HEK293 (cell line): ENCODE results near the gene HOXA6.

ENCODE experiments used
- CTCF ChIA-PET: fragments of 350-600 bp; formaldehyde crosslinking; extraction: SDS; loops from one replicate; lab custom pipeline; 2021; ENCODE audit warnings: antibody characterized with exemption; lab: Yijun Ruan, JAX
- POLR2A ChIA-PET: fragments of 300-600 bp; formaldehyde crosslinking; extraction: SDS; loops from one replicate; lab custom pipeline; 2020; ENCODE audit warnings: antibody characterized with exemption, inconsistent platforms; lab: Yijun Ruan, JAX
- H3K27ac ChIP-seq: fragments of 200-500 bp; sonication (Bioruptor generic); 2 replicates; pipeline ENCODE4 v1.5.1; 2014; ENCODE audit warnings: low read depth, low read length, control low read depth, inconsistent platforms; ENCODE audit errors: extremely low read depth
- H3K36me3 ChIP-seq, 2 experiments: fragments of 200-500 bp in 1 of 2; sonication (Bioruptor generic) in 1 of 2; 1 replicate in 1 of 2; 2 replicates in 1 of 2; pipeline ENCODE4 v1.5.1; 2014 to 2017; ENCODE audit warnings: inconsistent platforms in 2 of 2, low read length in 2 of 2; ENCODE audit not compliant: control insufficient read depth in 2 of 2, insufficient read depth in 1 of 2
- H3K4me1 ChIP-seq: fragments of 200-500 bp; sonication (Bioruptor generic); 2 replicates; pipeline ENCODE4 v1.5.1; 2014; ENCODE audit warnings: mild to moderate bottlenecking, low read length, inconsistent platforms; ENCODE audit not compliant: control insufficient read depth, insufficient read depth
- H3K4me3 ChIP-seq: 2 replicates; pipeline ENCODE4 v1.5.1; 2011; ENCODE audit warnings: low read depth, mild to moderate bottlenecking, control low read depth, low read length, moderate library complexity
- H3K9me3 ChIP-seq: fragments of 200-500 bp; sonication (Bioruptor generic); 2 replicates; pipeline ENCODE4 v1.5.1; 2014; ENCODE audit warnings: low read depth, low read length, inconsistent platforms; ENCODE audit not compliant: control insufficient read depth, insufficient read depth
- GLIS1 ChIP-seq: fragments of 450-650 bp; formaldehyde crosslinking; IDR thresholded peaks from 2 replicates; pipeline ENCODE4 v1.5.1; 2016; ENCODE audit warnings: missing biosample characterization, missing genetic modification characterization
- GLIS2 ChIP-seq: fragments of 450-650 bp; formaldehyde crosslinking; IDR thresholded peaks from 2 replicates; pipeline ENCODE4 v1.5.1; 2016; ENCODE audit warnings: missing biosample characterization, missing genetic modification characterization
- IKZF3 ChIP-seq: fragments of 450-650 bp; IDR thresholded peaks from 2 replicates; pipeline ENCODE4 v1.5.0; 2018; ENCODE audit warnings: missing biosample characterization, mild to moderate bottlenecking, missing genetic modification characterization, moderate library complexity
- KLF1 ChIP-seq: fragments of 450-650 bp; formaldehyde crosslinking; IDR thresholded peaks from 2 replicates; pipeline ENCODE4 v1.5.1; 2016; ENCODE audit warnings: missing biosample characterization, missing genetic modification characterization
- KLF17 ChIP-seq: fragments of 450-650 bp; formaldehyde crosslinking; IDR thresholded peaks from 2 replicates; pipeline ENCODE4 v1.5.1; 2016; ENCODE audit warnings: missing biosample characterization, missing genetic modification characterization
- OSR2 ChIP-seq: fragments of 450-650 bp; formaldehyde crosslinking; IDR thresholded peaks from 2 replicates; pipeline ENCODE4 v1.5.1; 2016; ENCODE audit warnings: missing biosample characterization, missing genetic modification characterization
- SP2 ChIP-seq: fragments of 450-650 bp; formaldehyde crosslinking; IDR thresholded peaks from 2 replicates; pipeline ENCODE4 v1.5.1; 2016; ENCODE audit warnings: missing biosample characterization, missing genetic modification characterization
- YY2 ChIP-seq: fragments of 450-650 bp; formaldehyde crosslinking; IDR thresholded peaks from 2 replicates; pipeline ENCODE4 v1.5.1; 2016; ENCODE audit warnings: missing biosample characterization, missing genetic modification characterization
- ZBTB17 ChIP-seq: fragments of 450-650 bp; formaldehyde crosslinking; IDR thresholded peaks from 2 replicates; pipeline ENCODE4 v1.5.1; 2016; ENCODE audit warnings: missing biosample characterization, missing genetic modification characterization
- ZBTB7A ChIP-seq: fragments of 450-650 bp; formaldehyde crosslinking; IDR thresholded peaks from 2 replicates; pipeline ENCODE4 v1.5.1; 2016; ENCODE audit warnings: low read depth, missing biosample characterization, missing genetic modification characterization
- ZFP37 ChIP-seq: fragments of 450-650 bp; formaldehyde crosslinking; IDR thresholded peaks from 2 replicates; pipeline ENCODE4 v1.5.1; 2016; ENCODE audit warnings: missing biosample characterization, missing genetic modification characterization
- ZNF10 ChIP-seq: fragments of 450-650 bp; formaldehyde crosslinking; IDR thresholded peaks from 2 replicates; pipeline ENCODE4 v1.5.1; 2017; ENCODE audit warnings: missing biosample characterization, missing genetic modification characterization
- ZNF174 ChIP-seq: fragments of 450-650 bp; formaldehyde crosslinking; IDR thresholded peaks from 2 replicates; pipeline ENCODE4 v1.5.0; 2017; ENCODE audit warnings: missing biosample characterization, mild to moderate bottlenecking, missing genetic modification characterization
- ZNF175 ChIP-seq: fragments of 450-650 bp; formaldehyde crosslinking; IDR thresholded peaks from 2 replicates; pipeline ENCODE4 v1.5.1; 2016; ENCODE audit warnings: missing biosample characterization, missing genetic modification characterization
- ZNF184 ChIP-seq: fragments of 450-650 bp; IDR thresholded peaks from 2 replicates; pipeline ENCODE4 v1.5.1; 2018; ENCODE audit warnings: missing biosample characterization, mild to moderate bottlenecking, missing genetic modification characterization
- ZNF335 ChIP-seq: fragments of 450-650 bp; formaldehyde crosslinking; conservative IDR thresholded peaks from 2 replicates; pipeline ENCODE4 v1.5.1; 2016; ENCODE audit warnings: missing biosample characterization, missing genetic modification characterization
- ZNF610 ChIP-seq: fragments of 450-650 bp; formaldehyde crosslinking; IDR thresholded peaks from 2 replicates; pipeline ENCODE4 v1.5.1; 2016; ENCODE audit warnings: missing biosample characterization, missing genetic modification characterization, borderline replicate concordance
- ZNF626 ChIP-seq: fragments of 450-650 bp; sonication (Bioruptor Pico); formaldehyde crosslinking; IDR thresholded peaks from 2 replicates; pipeline ENCODE4 v1.5.1; 2018; ENCODE audit warnings: missing biosample characterization, missing genetic modification characterization, inconsistent platforms
- ZNF837 ChIP-seq: fragments of 450-650 bp; formaldehyde crosslinking; IDR thresholded peaks from 2 replicates; pipeline ENCODE4 v1.5.1; 2016; ENCODE audit warnings: missing biosample characterization, missing genetic modification characterization
- TF ChIP-seq, protein P1 (sequence below): fragments of 450-650 bp; formaldehyde crosslinking; IDR thresholded peaks from 2 replicates; pipeline ENCODE4 v1.5.1; 2017; ENCODE audit warnings: missing biosample characterization, missing genetic modification characterization
- TF ChIP-seq, protein P2 (sequence below): fragments of 450-650 bp; formaldehyde crosslinking; IDR thresholded peaks from 2 replicates; pipeline ENCODE4 v1.5.1; 2016; ENCODE audit warnings: missing biosample characterization, missing genetic modification characterization, borderline replicate concordance
- TF ChIP-seq, protein P3 (sequence below): fragments of 450-650 bp; formaldehyde crosslinking; optimal IDR thresholded peaks from 2 replicates; pipeline ENCODE3; 2016; ENCODE audit warnings: missing biosample characterization, mild to moderate bottlenecking, missing genetic modification characterization

Gene HOXA6

GRCh38 chr7:27098578-27099451 lies 48.8 kb downstream of the HOXA6 start (continued):
- no peak for TF ChIP-seq ZNF626
- TF ChIP-seq ZNF10 (tag by site-specific recombination) = no peak
- TF ChIP-seq YY2 (tag by site-specific recombination) = no peak
- 0 out of 2 replicates have a peak, but pooled peaks have one; percentile 62 for TF ChIP-seq KLF17 (tag by site-specific recombination)
- TF ChIP-seq KLF1 (tag by site-specific recombination) = peak; percentile 45
- TF ChIP-seq ZBTB7A (tag by site-specific recombination) = no peak
- TF ChIP-seq ZNF610 = no peak
- TF ChIP-seq ZNF174 = no peak
- TF ChIP-seq GLIS1 (tag by site-specific recombination) = no peak; the same call in 1 of the 2 replicates

- peak; percentile 29; the same call in 1 of the 2 replicates for TF ChIP-seq SP2
- peak; percentile 59; the same call in 1 of the 2 replicates for TF ChIP-seq ZFP37
- TF ChIP-seq ZNF175 (tag by site-specific recombination) = no peak
- peak; percentile 42; the same call in 1 of the 2 replicates for TF ChIP-seq IKZF3 (tag by site-specific recombination)
- TF ChIP-seq, protein P1, sequence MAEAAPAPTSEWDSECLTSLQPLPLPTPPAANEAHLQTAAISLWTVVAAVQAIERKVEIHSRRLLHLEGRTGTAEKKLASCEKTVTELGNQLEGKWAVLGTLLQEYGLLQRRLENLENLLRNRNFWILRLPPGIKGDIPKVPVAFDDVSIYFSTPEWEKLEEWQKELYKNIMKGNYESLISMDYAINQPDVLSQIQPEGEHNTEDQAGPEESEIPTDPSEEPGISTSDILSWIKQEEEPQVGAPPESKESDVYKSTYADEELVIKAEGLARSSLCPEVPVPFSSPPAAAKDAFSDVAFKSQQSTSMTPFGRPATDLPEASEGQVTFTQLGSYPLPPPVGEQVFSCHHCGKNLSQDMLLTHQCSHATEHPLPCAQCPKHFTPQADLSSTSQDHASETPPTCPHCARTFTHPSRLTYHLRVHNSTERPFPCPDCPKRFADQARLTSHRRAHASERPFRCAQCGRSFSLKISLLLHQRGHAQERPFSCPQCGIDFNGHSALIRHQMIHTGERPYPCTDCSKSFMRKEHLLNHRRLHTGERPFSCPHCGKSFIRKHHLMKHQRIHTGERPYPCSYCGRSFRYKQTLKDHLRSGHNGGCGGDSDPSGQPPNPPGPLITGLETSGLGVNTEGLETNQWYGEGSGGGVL (tag by site-specific recombination) = peak; percentile 50; the same call in 1 of the 2 replicates
- no peak for TF ChIP-seq ZNF837
- peak; percentile 70; the same call in 1 of the 2 replicates for TF ChIP-seq GLIS2 (tag by site-specific recombination)
- TF ChIP-seq ZNF184 (tag by site-specific recombination) = no peak
- TF ChIP-seq, protein P2, sequence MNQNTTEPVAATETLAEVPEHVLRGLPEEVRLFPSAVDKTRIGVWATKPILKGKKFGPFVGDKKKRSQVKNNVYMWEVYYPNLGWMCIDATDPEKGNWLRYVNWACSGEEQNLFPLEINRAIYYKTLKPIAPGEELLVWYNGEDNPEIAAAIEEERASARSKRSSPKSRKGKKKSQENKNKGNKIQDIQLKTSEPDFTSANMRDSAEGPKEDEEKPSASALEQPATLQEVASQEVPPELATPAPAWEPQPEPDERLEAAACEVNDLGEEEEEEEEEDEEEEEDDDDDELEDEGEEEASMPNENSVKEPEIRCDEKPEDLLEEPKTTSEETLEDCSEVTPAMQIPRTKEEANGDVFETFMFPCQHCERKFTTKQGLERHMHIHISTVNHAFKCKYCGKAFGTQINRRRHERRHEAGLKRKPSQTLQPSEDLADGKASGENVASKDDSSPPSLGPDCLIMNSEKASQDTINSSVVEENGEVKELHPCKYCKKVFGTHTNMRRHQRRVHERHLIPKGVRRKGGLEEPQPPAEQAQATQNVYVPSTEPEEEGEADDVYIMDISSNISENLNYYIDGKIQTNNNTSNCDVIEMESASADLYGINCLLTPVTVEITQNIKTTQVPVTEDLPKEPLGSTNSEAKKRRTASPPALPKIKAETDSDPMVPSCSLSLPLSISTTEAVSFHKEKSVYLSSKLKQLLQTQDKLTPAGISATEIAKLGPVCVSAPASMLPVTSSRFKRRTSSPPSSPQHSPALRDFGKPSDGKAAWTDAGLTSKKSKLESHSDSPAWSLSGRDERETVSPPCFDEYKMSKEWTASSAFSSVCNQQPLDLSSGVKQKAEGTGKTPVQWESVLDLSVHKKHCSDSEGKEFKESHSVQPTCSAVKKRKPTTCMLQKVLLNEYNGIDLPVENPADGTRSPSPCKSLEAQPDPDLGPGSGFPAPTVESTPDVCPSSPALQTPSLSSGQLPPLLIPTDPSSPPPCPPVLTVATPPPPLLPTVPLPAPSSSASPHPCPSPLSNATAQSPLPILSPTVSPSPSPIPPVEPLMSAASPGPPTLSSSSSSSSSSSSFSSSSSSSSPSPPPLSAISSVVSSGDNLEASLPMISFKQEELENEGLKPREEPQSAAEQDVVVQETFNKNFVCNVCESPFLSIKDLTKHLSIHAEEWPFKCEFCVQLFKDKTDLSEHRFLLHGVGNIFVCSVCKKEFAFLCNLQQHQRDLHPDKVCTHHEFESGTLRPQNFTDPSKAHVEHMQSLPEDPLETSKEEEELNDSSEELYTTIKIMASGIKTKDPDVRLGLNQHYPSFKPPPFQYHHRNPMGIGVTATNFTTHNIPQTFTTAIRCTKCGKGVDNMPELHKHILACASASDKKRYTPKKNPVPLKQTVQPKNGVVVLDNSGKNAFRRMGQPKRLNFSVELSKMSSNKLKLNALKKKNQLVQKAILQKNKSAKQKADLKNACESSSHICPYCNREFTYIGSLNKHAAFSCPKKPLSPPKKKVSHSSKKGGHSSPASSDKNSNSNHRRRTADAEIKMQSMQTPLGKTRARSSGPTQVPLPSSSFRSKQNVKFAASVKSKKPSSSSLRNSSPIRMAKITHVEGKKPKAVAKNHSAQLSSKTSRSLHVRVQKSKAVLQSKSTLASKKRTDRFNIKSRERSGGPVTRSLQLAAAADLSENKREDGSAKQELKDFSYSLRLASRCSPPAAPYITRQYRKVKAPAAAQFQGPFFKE (tag by site-specific recombination) = no peak
- TF ChIP-seq OSR2 (tag by site-specific recombination) = peak; percentile 64
- TF ChIP-seq, protein P3, sequence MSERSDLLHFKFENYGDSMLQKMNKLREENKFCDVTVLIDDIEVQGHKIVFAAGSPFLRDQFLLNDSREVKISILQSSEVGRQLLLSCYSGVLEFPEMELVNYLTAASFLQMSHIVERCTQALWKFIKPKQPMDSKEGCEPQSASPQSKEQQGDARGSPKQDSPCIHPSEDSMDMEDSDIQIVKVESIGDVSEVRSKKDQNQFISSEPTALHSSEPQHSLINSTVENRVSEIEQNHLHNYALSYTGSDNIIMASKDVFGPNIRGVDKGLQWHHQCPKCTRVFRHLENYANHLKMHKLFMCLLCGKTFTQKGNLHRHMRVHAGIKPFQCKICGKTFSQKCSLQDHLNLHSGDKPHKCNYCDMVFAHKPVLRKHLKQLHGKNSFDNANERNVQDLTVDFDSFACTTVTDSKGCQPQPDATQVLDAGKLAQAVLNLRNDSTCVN = peak; percentile 44
- TF ChIP-seq ZBTB17 (tag by site-specific recombination) = 0 out of 2 replicates have a peak, but pooled peaks have one; percentile 2
- peak; percentile 97 for TF ChIP-seq ZNF335 (tag by site-specific recombination)
- TF ChIP-seq, all 188 proteins: peak for 9
- Histone ChIP-seq H3K27ac (peak overlapping the region; percentile 25; the same call in 1 of the 2 replicates), H3K9me3 (no peaks in the 10 kb centered on the region), H3K4me3 (peak overlapping the region; percentile 77; the same call in 1 of the 2 replicates), H3K36me3 (peaks cover 12 to 28% of the 10 kb centered on the region in 2 experiments), H3K4me1 (peaks cover 23% of the 10 kb centered on the region)
- POLR2A ChIA-PET = interaction anchor here (0.8 to 4.3 kb wide), 9 partner anchors 12 to 402 kb away, joined by 3 to 32 read pairs (median 4); partner anchors contain the start of genes HOXA4, HOXA5 and SKAP2
- CTCF ChIA-PET = interaction anchor here (0.6 to 2.0 kb wide), 4 partner anchors 8 to 736 kb away, joined by 4 to 11 read pairs (median 4); no protein-coding TSS in a partner anchor
These were observed 49.6 kb downstream of the HOXA6 start for GRCh38 chr7:27097686-27098577.
